OCI-LY1 (cell line): ENCODE data around the gene BNC1.

ENCODE experiments used
- H2AFZ ChIP-seq: fragments of 200-600 bp; sonication (generic), shearing (Covaris generic); 2 replicates; pipeline ENCODE4 v1.6.0; 2014; ENCODE audit warnings: antibody characterized with exemption, mild to moderate bottlenecking, low read length
- H3F3A ChIP-seq: fragments of 200-600 bp; sonication (generic), shearing (Covaris generic); 2 replicates; pipeline ENCODE4 v1.6.0; 2014; ENCODE audit warnings: mild to moderate bottlenecking, antibody characterized with exemption, low read length, moderate library complexity; ENCODE audit not compliant: insufficient read depth
- H3K27ac ChIP-seq: fragments of 200-600 bp; sonication (generic); 2 replicates; pipeline ENCODE4 v1.5.1; 2014; ENCODE audit warnings: low read length, mixed run types, mild to moderate bottlenecking, low read depth; ENCODE audit not compliant: poor library complexity, severe bottlenecking
- H3K27me3 ChIP-seq: fragments of 200-600 bp; sonication (generic); 2 replicates; pipeline ENCODE4 v1.6.0; 2014; ENCODE audit warnings: antibody characterized with exemption, mild to moderate bottlenecking, low read length, moderate library complexity; ENCODE audit not compliant: insufficient read depth
- H3K36me3 ChIP-seq: fragments of 200-600 bp; sonication (generic); 2 replicates; pipeline ENCODE4 v1.6.1; 2014; ENCODE audit warnings: mild to moderate bottlenecking, antibody characterized with exemption, low read length, moderate library complexity, mixed read lengths; ENCODE audit not compliant: insufficient read depth
- H3K4me1 ChIP-seq: fragments of 200-600 bp; sonication (generic); 2 replicates; pipeline ENCODE4 v1.5.1; 2014; ENCODE audit warnings: mild to moderate bottlenecking, low read length, moderate library complexity; ENCODE audit not compliant: insufficient read depth, severe bottlenecking
- H3K4me2 ChIP-seq: fragments of 200-600 bp; sonication (generic), shearing (Covaris generic); 2 replicates; pipeline ENCODE4 v1.6.1; 2014; ENCODE audit warnings: low read length
- H3K4me3 ChIP-seq: fragments of 200-600 bp; sonication (generic); 2 replicates; pipeline ENCODE4 v1.5.1; 2014; ENCODE audit warnings: low read length, low read depth, mild to moderate bottlenecking, mixed read lengths; ENCODE audit not compliant: poor library complexity, severe bottlenecking
- H3K79me2 ChIP-seq: fragments of 200-600 bp; shearing (Covaris generic); 2 replicates; pipeline ENCODE4 v1.6.1; 2016; ENCODE audit warnings: mixed run types, low read length, mixed read lengths; ENCODE audit not compliant: insufficient read depth
- H3K9ac ChIP-seq: fragments of 200-600 bp; sonication (generic), shearing (Covaris generic); 2 replicates; pipeline ENCODE4 v1.6.1; 2014; ENCODE audit warnings: mild to moderate bottlenecking, low read length, mixed read lengths
- H3K9me2 ChIP-seq: fragments of 200-600 bp; sonication (generic), shearing (Covaris generic); 2 replicates; pipeline ENCODE4 v1.6.1; 2014; ENCODE audit warnings: low read depth, mild to moderate bottlenecking, low read length, mixed read lengths
- H3K9me3 ChIP-seq: fragments of 200-600 bp; shearing (Covaris generic); 2 replicates; pipeline ENCODE4 v1.6.1; 2014; ENCODE audit warnings: low read length, mixed read lengths
- H4K20me1 ChIP-seq: fragments of 200-600 bp; sonication (generic), shearing (Covaris generic); 2 replicates; pipeline ENCODE4 v1.6.0; 2016; ENCODE audit warnings: mild to moderate bottlenecking, low read length; ENCODE audit not compliant: insufficient read depth
- CTCF ChIP-seq: fragments of 200-600 bp; sonication (generic), shearing (Covaris generic); IDR thresholded peaks from 2 replicates; pipeline ENCODE4 v1.5.1; 2017; ENCODE audit warnings: mild to moderate bottlenecking, antibody characterized with exemption, low read length, moderate library complexity, mixed read lengths
- EZH2 ChIP-seq: fragments of 200-600 bp; sonication (generic), shearing (Covaris generic); IDR thresholded peaks from 2 replicates; pipeline ENCODE4 v1.8.0; 2017; ENCODE audit warnings: borderline replicate concordance, mixed run types, mild to moderate bottlenecking, antibody characterized with exemption, low read length, moderate library complexity, mixed read lengths

The BNC1 gene

GRCh38 chr15:83305704-83306291 lies 21.3 kb upstream of the BNC1 start:
- no peaks in the 10 kb centered on the region for H3K9me2 ChIP-seq
- H3K27me3 ChIP-seq, result no peaks in the 10 kb centered on the region
- H3K9ac ChIP-seq, result no peak overlapping the region
- TF ChIP-seq EZH2 (no peak), CTCF (no peak)
- H3K36me3 ChIP-seq, result no peaks in the 10 kb centered on the region
- no peak overlapping the region for H3K27ac ChIP-seq
- H3K4me1 ChIP-seq, result no peaks in the 10 kb centered on the region
- H3K4me2 ChIP-seq, result no peak overlapping the region
- H3K79me2 ChIP-seq, result no peaks in the 10 kb centered on the region
- no peak overlapping the region for H2AFZ ChIP-seq
- H3K4me3 ChIP-seq, result no peak overlapping the region
- H4K20me1 ChIP-seq, result no peaks in the 10 kb centered on the region
- no peaks in the 10 kb centered on the region for H3F3A ChIP-seq
- H3K9me3 ChIP-seq, result no peaks in the 10 kb centered on the region

GRCh38 chr15:83304861-83305703 lies 20.6 kb upstream of the BNC1 start:
- no peaks in the 10 kb centered on the region for H4K20me1 ChIP-seq
- no peaks in the 10 kb centered on the region for H3K4me1 ChIP-seq
- H3K27ac ChIP-seq, result no peak overlapping the region
- no peaks in the 10 kb centered on the region for H3K79me2 ChIP-seq
- no peak overlapping the region for H3K4me3 ChIP-seq
- no peaks in the 10 kb centered on the region for H3K9me3 ChIP-seq
- TF ChIP-seq CTCF (no peak), EZH2 (no peak)
- H3F3A ChIP-seq, result no peaks in the 10 kb centered on the region
- no peak overlapping the region for H2AFZ ChIP-seq
- H3K9me2 ChIP-seq, result no peaks in the 10 kb centered on the region
- H3K27me3 ChIP-seq, result no peaks in the 10 kb centered on the region
- H3K4me2 ChIP-seq, result no peak overlapping the region
- no peak overlapping the region for H3K9ac ChIP-seq
- no peaks in the 10 kb centered on the region for H3K36me3 ChIP-seq

GRCh38 chr15:83303535-83303934 lies 19.1 kb upstream of the BNC1 start:
- no peak overlapping the region for H3K27ac ChIP-seq
- no peaks in the 10 kb centered on the region for H3K36me3 ChIP-seq
- H3K9ac ChIP-seq, result no peak overlapping the region
- no peaks in the 10 kb centered on the region for H3K9me2 ChIP-seq
- H3K9me3 ChIP-seq, result no peaks in the 10 kb centered on the region
- no peak overlapping the region for H2AFZ ChIP-seq
- TF ChIP-seq EZH2, result no peak
- TF ChIP-seq CTCF, result no peak
- H3K4me3 ChIP-seq, result no peak overlapping the region
- no peaks in the 10 kb centered on the region for H3K4me1 ChIP-seq
- no peaks in the 10 kb centered on the region for H3F3A ChIP-seq
- H4K20me1 ChIP-seq, result no peaks in the 10 kb centered on the region
- H3K79me2 ChIP-seq, result no peaks in the 10 kb centered on the region
- H3K4me2 ChIP-seq, result no peak overlapping the region
- H3K27me3 ChIP-seq, result no peaks in the 10 kb centered on the region
